SU-DHL-6 (cell line): ENCODE data around the gene LRFN3.

ENCODE experiments used
- H2AFZ ChIP-seq: fragments of 200-600 bp; sonication (generic); 2 replicates; pipeline ENCODE4 v1.6.1; 2014; ENCODE audit warnings: low read depth, mild to moderate bottlenecking, moderate library complexity, mixed read lengths, antibody characterized with exemption, low read length; ENCODE audit not compliant: severe bottlenecking
- H3F3A ChIP-seq: fragments of 200-600 bp; shearing (Covaris generic); 2 replicates; pipeline ENCODE4 v1.6.0; 2016; ENCODE audit warnings: antibody characterized with exemption, mild to moderate bottlenecking; ENCODE audit not compliant: insufficient read depth
- H3K27ac ChIP-seq: fragments of 200-600 bp; sonication (generic); 2 replicates; pipeline ENCODE4 v1.5.1; 2016; ENCODE audit warnings: low read depth, mild to moderate bottlenecking, low read length, moderate library complexity, mixed read lengths
- H3K27me3 ChIP-seq: fragments of 200-600 bp; sonication (generic), shearing (Covaris generic); 2 replicates; pipeline ENCODE4 v1.6.0; 2014; ENCODE audit warnings: mild to moderate bottlenecking, low read length
- H3K36me3 ChIP-seq: fragments of 200-600 bp; sonication (generic); 2 replicates; pipeline ENCODE4 v1.6.1; 2014; ENCODE audit warnings: mild to moderate bottlenecking, low read length, mixed read lengths
- H3K4me2 ChIP-seq: fragments of 300-600, 200-600 bp; shearing (Covaris generic), sonication (generic); 2 replicates; pipeline ENCODE4 v1.6.0; 2014; ENCODE audit warnings: low read length, low read depth, mild to moderate bottlenecking; ENCODE audit not compliant: poor library complexity, severe bottlenecking
- H3K4me3 ChIP-seq: fragments of 200-600 bp; sonication (generic); 2 replicates; pipeline ENCODE4 v1.5.1; 2014; ENCODE audit warnings: antibody characterized with exemption, low read length, mild to moderate bottlenecking, mixed read lengths; ENCODE audit not compliant: insufficient read depth, poor library complexity, severe bottlenecking
- H3K79me2 ChIP-seq: fragments of 200-600 bp; sonication (generic); 2 replicates; pipeline ENCODE4 v1.6.1; 2014; ENCODE audit warnings: mild to moderate bottlenecking, low read length, moderate library complexity; ENCODE audit not compliant: insufficient read depth
- H3K9ac ChIP-seq: fragments of 200-600 bp; sonication (generic); 2 replicates; pipeline ENCODE4 v1.7.0; 2014; ENCODE audit warnings: mild to moderate bottlenecking, low read length
- H3K9me2 ChIP-seq: fragments of 200-600 bp; sonication (generic); replicated peaks from 2 replicates; pipeline ENCODE4 v1.6.1; 2014; ENCODE audit warnings: low read length; ENCODE audit not compliant: insufficient read depth
- H3K9me3 ChIP-seq: fragments of 200-600 bp; sonication (generic); 2 replicates; pipeline ENCODE4 v1.6.1; 2014; ENCODE audit warnings: low read length, mixed read lengths; ENCODE audit not compliant: insufficient read depth
- H4K20me1 ChIP-seq: fragments of 200-600 bp; sonication (generic); 2 replicates; pipeline ENCODE4 v1.6.1; 2014; ENCODE audit warnings: low read depth, mild to moderate bottlenecking, antibody characterized with exemption, low read length, moderate library complexity, mixed read lengths
- EZH2phosphoT487 ChIP-seq: fragments of 200-600 bp; sonication (generic), shearing (Covaris generic); conservative IDR thresholded peaks from 2 replicates; pipeline ENCODE4 v1.6.1; 2018; ENCODE audit warnings: mild to moderate bottlenecking, antibody characterized with exemption, low read length, moderate library complexity, mixed read lengths
- TF ChIP-seq, protein P1 (sequence below): fragments of 200-600 bp; sonication (generic); IDR thresholded peaks from one replicate; pipeline ENCODE4 v1.5.1; 2017; ENCODE audit warnings: antibody characterized with exemption, mild to moderate bottlenecking, low read length, moderate library complexity; ENCODE audit not compliant: insufficient read depth, poor library complexity, severe bottlenecking

Gene LRFN3

DNA sequence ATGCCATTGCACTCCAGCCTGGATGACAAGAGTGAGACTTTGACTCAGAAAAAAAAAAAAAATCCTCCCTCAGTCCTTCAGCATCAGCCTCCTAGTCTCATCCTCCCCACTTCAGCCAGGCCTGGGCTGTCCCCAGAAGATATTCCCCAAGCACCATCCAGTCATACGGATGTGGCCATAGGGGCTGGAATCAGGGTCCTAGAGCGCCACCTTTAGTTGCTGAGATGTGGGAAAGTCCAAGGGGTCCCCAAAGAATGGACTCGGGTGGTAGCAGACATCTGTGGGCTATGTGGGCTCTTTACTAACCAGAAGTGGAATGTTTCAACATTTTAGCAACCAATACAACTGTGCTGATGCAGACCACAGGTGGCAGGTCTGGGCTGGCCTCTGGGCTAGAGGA is 25.0 kb upstream of the LRFN3 start:
- Histone ChIP-seq H3F3A (peaks cover 7% of the 10 kb centered on the region), H2AFZ (no peak overlapping the region), H3K9me2 (no peaks in the 10 kb centered on the region), H3K4me2 (no peak overlapping the region), H3K9me3 (no peaks in the 10 kb centered on the region), H3K79me2 (no peaks in the 10 kb centered on the region), H3K4me3 (no peak overlapping the region), H3K27ac (no peak overlapping the region), H3K27me3 (no peaks in the 10 kb centered on the region), H4K20me1 (no peaks in the 10 kb centered on the region), H3K36me3 (no peaks in the 10 kb centered on the region), H3K9ac (no peak overlapping the region)
- TF ChIP-seq, protein P1, sequence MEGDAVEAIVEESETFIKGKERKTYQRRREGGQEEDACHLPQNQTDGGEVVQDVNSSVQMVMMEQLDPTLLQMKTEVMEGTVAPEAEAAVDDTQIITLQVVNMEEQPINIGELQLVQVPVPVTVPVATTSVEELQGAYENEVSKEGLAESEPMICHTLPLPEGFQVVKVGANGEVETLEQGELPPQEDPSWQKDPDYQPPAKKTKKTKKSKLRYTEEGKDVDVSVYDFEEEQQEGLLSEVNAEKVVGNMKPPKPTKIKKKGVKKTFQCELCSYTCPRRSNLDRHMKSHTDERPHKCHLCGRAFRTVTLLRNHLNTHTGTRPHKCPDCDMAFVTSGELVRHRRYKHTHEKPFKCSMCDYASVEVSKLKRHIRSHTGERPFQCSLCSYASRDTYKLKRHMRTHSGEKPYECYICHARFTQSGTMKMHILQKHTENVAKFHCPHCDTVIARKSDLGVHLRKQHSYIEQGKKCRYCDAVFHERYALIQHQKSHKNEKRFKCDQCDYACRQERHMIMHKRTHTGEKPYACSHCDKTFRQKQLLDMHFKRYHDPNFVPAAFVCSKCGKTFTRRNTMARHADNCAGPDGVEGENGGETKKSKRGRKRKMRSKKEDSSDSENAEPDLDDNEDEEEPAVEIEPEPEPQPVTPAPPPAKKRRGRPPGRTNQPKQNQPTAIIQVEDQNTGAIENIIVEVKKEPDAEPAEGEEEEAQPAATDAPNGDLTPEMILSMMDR = peak; percentile 10
- no peak for TF ChIP-seq EZH2phosphoT487

DNA sequence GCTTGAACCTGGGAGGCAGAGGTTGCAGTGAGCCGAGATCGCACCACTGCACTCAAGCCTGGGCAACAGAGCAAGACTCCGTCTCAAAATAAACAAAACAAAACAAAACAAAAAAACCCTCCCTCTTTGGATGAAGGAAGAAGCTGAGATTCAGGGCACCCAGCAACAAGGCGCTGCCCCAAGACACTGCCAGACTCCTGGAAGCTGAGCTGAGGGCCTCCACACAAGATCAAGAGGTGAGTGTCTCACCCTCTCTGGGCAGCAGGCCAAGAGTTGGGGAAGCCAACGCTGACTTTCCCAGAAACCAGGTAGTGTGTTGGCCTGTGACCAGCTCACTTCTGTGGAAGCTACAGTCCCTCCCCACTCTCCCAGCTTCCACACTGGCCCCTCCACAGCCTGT is 24.4 kb upstream of the LRFN3 start:
- Histone ChIP-seq H3K9me2 (no peaks in the 10 kb centered on the region), H3K4me2 (no peak overlapping the region), H3K27ac (no peak overlapping the region), H3K9ac (no peak overlapping the region), H4K20me1 (no peaks in the 10 kb centered on the region), H3K79me2 (no peaks in the 10 kb centered on the region), H3K4me3 (no peak overlapping the region), H2AFZ (no peak overlapping the region), H3K27me3 (no peaks in the 10 kb centered on the region), H3K9me3 (no peaks in the 10 kb centered on the region), H3K36me3 (no peaks in the 10 kb centered on the region), H3F3A (peaks cover 4% of the 10 kb centered on the region)
- no peak for TF ChIP-seq EZH2phosphoT487
- TF ChIP-seq, protein P1 = no peak

DNA sequence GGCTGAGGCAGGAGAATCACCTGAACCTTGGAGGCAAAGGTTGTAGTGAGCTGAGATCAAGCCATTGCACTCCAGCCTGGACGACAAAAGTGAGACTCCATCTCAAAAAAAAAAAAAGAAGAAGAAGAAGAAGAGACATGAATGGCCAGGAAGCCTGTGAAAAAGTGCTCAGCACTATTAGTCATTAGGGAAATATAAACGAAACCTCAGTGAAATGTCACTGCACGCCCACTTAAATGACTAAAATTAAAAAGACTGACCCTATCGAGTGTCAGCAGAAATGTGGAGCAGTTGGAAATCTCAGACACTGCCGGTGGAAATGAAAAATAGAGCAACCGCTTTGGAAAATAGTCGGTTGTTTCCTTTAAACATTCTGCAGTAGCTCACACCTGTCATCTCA is 22.6 kb upstream of the LRFN3 start:
- Histone ChIP-seq H3K9me3 (no peaks in the 10 kb centered on the region), H3K9me2 (no peaks in the 10 kb centered on the region), H3K27ac (no peak overlapping the region), H3K27me3 (no peaks in the 10 kb centered on the region), H3K79me2 (no peaks in the 10 kb centered on the region), H3K4me3 (no peak overlapping the region), H2AFZ (no peak overlapping the region), H3F3A (peaks cover 4% of the 10 kb centered on the region), H3K36me3 (no peaks in the 10 kb centered on the region), H3K4me2 (no peak overlapping the region), H3K9ac (no peak overlapping the region), H4K20me1 (no peaks in the 10 kb centered on the region)
- TF ChIP-seq, protein P1 = no peak
- TF ChIP-seq EZH2phosphoT487 = no peak
